ENCODE results near the gene SASH1. TPM values are rescaled to one million over a fixed set of nuclear protein-coding genes. Genes with fewer than 3 reads are reported as not detected.
"Not testable (repeated sequence)": the region's sequence is repeated elsewhere in the genome, so short reads cannot be mapped to it uniquely, and the experiment has no call there.

The SASH1 gene
- total and polyA plus RNA-seq, 5 donors, result 14.1 to 33.2 (median 29.0) TPM

GRCh38 chr6:148573922-148574321 lies 231.3 kb downstream of the SASH1 start:
- no peaks in the 10 kb centered on the region for H3K27me3 ChIP-seq (ENCODE audit: control insufficient read depth, insufficient read depth)
- no peak for DNase-seq
- WGBS, result 88% methylated on average over 5 of the region's 5 CpGs
- no peak overlapping the region for H3K27ac ChIP-seq (ENCODE audit: low read length)
- no peaks in the 10 kb centered on the region for H3K4me1 ChIP-seq (ENCODE audit: control insufficient read depth, insufficient read depth, low read length)
- no peaks in the 10 kb centered on the region for H3K9me3 ChIP-seq (ENCODE audit: control insufficient read depth, low read length)
- H3K4me3 ChIP-seq (ENCODE audit: low read length), result no peak overlapping the region
- intact Hi-C loops (cut with DNase I), result loop anchor here in 1 of 4 donors (10.0 kb wide), 1 partner anchor 401 kb away; no protein-coding TSS in a partner anchor
- no peak for ATAC-seq

DNA sequence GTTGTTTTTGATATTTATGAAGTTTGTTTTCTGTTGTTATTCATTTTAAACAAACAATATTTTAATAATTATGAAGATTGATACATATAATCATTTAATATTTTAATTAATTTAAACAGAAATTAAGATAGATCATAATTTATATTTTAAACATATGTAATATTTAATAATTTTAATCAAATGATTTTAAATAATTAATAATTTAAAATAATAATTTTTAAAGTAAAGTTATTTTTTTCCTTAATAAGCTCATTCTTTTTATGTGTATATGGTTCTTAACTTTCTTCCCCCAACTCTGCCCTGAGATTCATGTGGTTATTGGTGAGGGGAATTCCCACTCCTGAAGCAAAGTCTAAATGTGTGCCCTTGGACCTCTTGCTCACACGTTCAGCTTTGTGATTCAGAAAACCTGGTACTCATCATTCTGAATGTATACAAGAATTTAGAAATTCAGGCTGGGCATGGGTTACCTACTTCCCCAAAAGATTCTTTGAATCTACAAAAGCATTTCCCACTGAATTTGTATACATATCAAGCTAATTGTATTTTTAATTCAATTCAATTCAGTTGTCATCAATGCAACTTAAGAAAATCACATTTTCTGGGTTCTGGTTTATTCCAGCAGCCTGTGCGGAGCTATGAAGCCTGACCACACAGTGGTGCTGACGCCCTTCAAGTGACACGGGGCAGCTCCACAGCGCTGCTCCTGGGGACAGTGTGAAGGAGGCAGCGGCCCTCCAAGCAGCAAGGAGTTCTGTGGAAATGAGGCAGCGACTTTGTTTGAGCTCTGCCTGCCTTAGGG lies 235.2 kb downstream of the SASH1 start:
- DNase-seq (peak; percentile 82 to 93 (median 90)), ATAC-seq (peak; percentile 99)
- Histone ChIP-seq H3K27me3 (ENCODE audit: control insufficient read depth, insufficient read depth) (no peaks in the 10 kb centered on the region), H3K4me3 (ENCODE audit: low read length) (no peak overlapping the region), H3K9me3 (ENCODE audit: control insufficient read depth, low read length) (no peaks in the 10 kb centered on the region), H3K27ac (ENCODE audit: low read length) (no peak overlapping the region), H3K4me1 (ENCODE audit: control insufficient read depth, insufficient read depth, low read length) (no peaks in the 10 kb centered on the region)
- 9% methylated on average over 7 of the region's 7 CpGs for WGBS
- intact Hi-C loops (cut with DNase I), result loop anchor here (5.0 to 10.0 kb wide), 2 partner anchors 369 to 397 kb away; no protein-coding TSS in a partner anchor

DNA sequence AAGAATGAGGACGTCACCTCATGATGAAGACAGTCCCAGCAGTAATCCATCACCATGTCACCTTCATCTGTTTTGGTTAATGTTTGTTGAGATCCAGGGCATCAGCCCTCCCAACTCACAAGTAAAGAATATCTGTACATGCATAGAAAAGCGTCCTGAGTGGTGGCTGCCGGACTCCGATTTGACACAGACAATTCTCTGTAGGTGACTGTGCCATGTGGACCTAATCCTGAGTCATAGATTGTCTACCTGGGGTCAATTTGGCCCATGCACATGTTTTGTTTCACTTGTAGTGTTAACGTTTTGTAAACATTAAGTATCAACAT lies 235.8 kb downstream of the SASH1 start:
- H3K27me3 ChIP-seq (ENCODE audit: control insufficient read depth, insufficient read depth), result no peaks in the 10 kb centered on the region
- H3K27ac ChIP-seq (ENCODE audit: low read length), result no peak overlapping the region
- no peak overlapping the region for H3K4me3 ChIP-seq (ENCODE audit: low read length)
- H3K4me1 ChIP-seq (ENCODE audit: control insufficient read depth, insufficient read depth, low read length), result no peaks in the 10 kb centered on the region
- ATAC-seq (peak in 1 of 2 donors; percentile 40), DNase-seq (no peak)
- intact Hi-C loops (cut with DNase I), result loop anchor here (5.0 to 10.0 kb wide), 2 partner anchors 369 to 396 kb away; no protein-coding TSS in a partner anchor
- 62% methylated on average over 5 of the region's 5 CpGs for WGBS
- H3K9me3 ChIP-seq (ENCODE audit: control insufficient read depth, low read length), result no peaks in the 10 kb centered on the region

GRCh38 chr6:148578837-148579565 lies 236.4 kb downstream of the SASH1 start:
- no peaks in the 10 kb centered on the region for H3K4me1 ChIP-seq (ENCODE audit: control insufficient read depth, insufficient read depth, low read length)
- intact Hi-C loops (cut with DNase I), result loop anchor here (5.0 to 10.0 kb wide), 2 partner anchors 368 to 396 kb away; no protein-coding TSS in a partner anchor
- no peaks in the 10 kb centered on the region for H3K9me3 ChIP-seq (ENCODE audit: control insufficient read depth, low read length)
- DNase-seq (no peak), ATAC-seq (no peak)
- no peak overlapping the region for H3K27ac ChIP-seq (ENCODE audit: low read length)
- no peak overlapping the region for H3K4me3 ChIP-seq (ENCODE audit: low read length)
- no peaks in the 10 kb centered on the region for H3K27me3 ChIP-seq (ENCODE audit: control insufficient read depth, insufficient read depth)
- WGBS, result 42% methylated on average over 4 of the region's 4 CpGs

GRCh38 chr6:148580442-148580841 lies 237.8 kb downstream of the SASH1 start:
- intact Hi-C loops (cut with DNase I), result no loop called here
- H3K27me3 ChIP-seq (ENCODE audit: control insufficient read depth, insufficient read depth), result no peaks in the 10 kb centered on the region
- no peaks in the 10 kb centered on the region for H3K4me1 ChIP-seq (ENCODE audit: control insufficient read depth, insufficient read depth, low read length)
- no peaks in the 10 kb centered on the region for H3K9me3 ChIP-seq (ENCODE audit: control insufficient read depth, low read length)
- DNase-seq (no peak), ATAC-seq (no peak)
- no peak overlapping the region for H3K4me3 ChIP-seq (ENCODE audit: low read length)
- 66% methylated on average over 5 of the region's 5 CpGs for WGBS
- H3K27ac ChIP-seq (ENCODE audit: low read length), result no peak overlapping the region

DNA sequence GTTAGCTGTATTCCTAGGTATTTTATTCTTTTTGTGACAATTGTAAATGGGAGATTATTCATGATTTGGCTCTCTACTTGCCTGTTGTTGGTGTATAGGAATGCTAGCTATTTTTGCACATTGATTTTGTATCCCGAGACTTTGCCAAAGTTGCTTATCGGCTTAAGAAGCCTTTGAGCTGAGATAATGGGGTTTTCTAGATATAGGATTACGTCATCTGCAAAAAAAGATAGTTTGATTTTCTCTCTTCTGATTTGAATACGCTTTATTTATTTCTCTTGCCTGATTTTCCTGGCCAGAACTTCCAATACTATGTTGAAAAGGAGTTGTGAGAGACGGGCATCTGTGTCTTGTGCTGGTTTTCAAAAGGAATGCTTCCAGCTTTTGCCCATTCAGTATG lies 241.0 kb downstream of the SASH1 start:
- WGBS, result 52% methylated on average over 5 of the region's 5 CpGs
- Histone ChIP-seq H3K27me3 (ENCODE audit: control insufficient read depth, insufficient read depth) (no peaks in the 10 kb centered on the region), H3K9me3 (ENCODE audit: control insufficient read depth, low read length) (no peaks in the 10 kb centered on the region), H3K27ac (ENCODE audit: low read length) (no peak overlapping the region), H3K4me1 (ENCODE audit: control insufficient read depth, insufficient read depth, low read length) (no peaks in the 10 kb centered on the region), H3K4me3 (ENCODE audit: low read length) (no peak overlapping the region)
- intact Hi-C loops (cut with DNase I), result no loop called here
- DNase-seq (no peak), ATAC-seq (no peak)

- H3K9me3 ChIP-seq (ENCODE audit: control insufficient read depth, low read length); H3K27me3 ChIP-seq (ENCODE audit: control insufficient read depth, insufficient read depth); DNase-seq; ATAC-seq; intact Hi-C loops (cut with DNase I); H3K27ac ChIP-seq (ENCODE audit: low read length); H3K4me3 ChIP-seq (ENCODE audit: low read length); H3K4me1 ChIP-seq (ENCODE audit: control insufficient read depth, insufficient read depth, low read length): not testable (repeated sequence)
- 98% methylated on average over 1 of the region's 1 CpG for WGBS
These were observed 243.0 kb downstream of the SASH1 start for GRCh38 chr6:148585641-148586040.

- no peaks in the 10 kb centered on the region for H3K9me3 ChIP-seq (ENCODE audit: control insufficient read depth, low read length)
- no peak overlapping the region for H3K4me3 ChIP-seq (ENCODE audit: low read length)
- 81% methylated on average over 6 of the region's 6 CpGs for WGBS
- no peaks in the 10 kb centered on the region for H3K4me1 ChIP-seq (ENCODE audit: control insufficient read depth, insufficient read depth, low read length)
- ATAC-seq (no peak), DNase-seq (no peak)
- no peak overlapping the region for H3K27ac ChIP-seq (ENCODE audit: low read length)
- H3K27me3 ChIP-seq (ENCODE audit: control insufficient read depth, insufficient read depth), result no peaks in the 10 kb centered on the region
- intact Hi-C loops (cut with DNase I), result no loop called here
These were observed 248.2 kb downstream of the SASH1 start for GRCh38 chr6:148590883-148591282.

- ATAC-seq (no peak), DNase-seq (no peak)
- Histone ChIP-seq H3K27me3 (ENCODE audit: control insufficient read depth, insufficient read depth) (no peaks in the 10 kb centered on the region), H3K27ac (ENCODE audit: low read length) (no peak overlapping the region), H3K4me1 (ENCODE audit: control insufficient read depth, insufficient read depth, low read length) (no peaks in the 10 kb centered on the region), H3K9me3 (ENCODE audit: control insufficient read depth, low read length) (no peaks in the 10 kb centered on the region), H3K4me3 (ENCODE audit: low read length) (no peak overlapping the region)
- intact Hi-C loops (cut with DNase I), result no loop called here
These were observed 249.0 kb downstream of the SASH1 start for GRCh38 chr6:148591656-148592055.

GRCh38 chr6:148593130-148593812 lies 250.6 kb downstream of the SASH1 start:
- Histone ChIP-seq H3K4me1 (ENCODE audit: control insufficient read depth, insufficient read depth, low read length) (peaks cover 1% of the 10 kb centered on the region), H3K27ac (ENCODE audit: low read length) (peak overlapping the region; percentile 71), H3K4me3 (ENCODE audit: low read length) (no peak overlapping the region), H3K27me3 (ENCODE audit: control insufficient read depth, insufficient read depth) (no peaks in the 10 kb centered on the region), H3K9me3 (ENCODE audit: control insufficient read depth, low read length) (no peaks in the 10 kb centered on the region)
- intact Hi-C loops (cut with DNase I), result no loop called here
- DNase-seq, result peak in 1 of 3 donors; percentile 33
- 59% methylated on average over 16 of the region's 16 CpGs for WGBS
- peak; percentile 81 to 91 for ATAC-seq

DNA sequence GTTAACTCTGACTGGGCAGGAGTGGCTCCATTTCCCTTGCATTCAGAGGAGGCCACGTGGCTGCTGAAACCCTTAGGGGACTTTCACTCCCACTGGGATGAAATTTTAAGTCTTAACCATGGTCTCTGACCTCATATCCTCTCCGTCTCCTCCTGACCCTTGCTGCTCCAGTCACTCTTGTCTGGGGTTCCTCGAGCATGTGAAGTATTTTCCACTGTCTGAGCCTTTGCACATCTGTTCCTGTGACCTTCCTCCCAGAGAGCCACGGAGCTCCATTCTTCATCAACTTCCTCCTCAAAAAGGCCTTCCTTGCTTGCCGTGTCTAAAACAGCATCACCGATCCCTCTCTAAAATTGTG lies 251.2 kb downstream of the SASH1 start:
- no peak overlapping the region for H3K4me3 ChIP-seq (ENCODE audit: low read length)

More for the DNA sequence above, 251.2 kb downstream of the SASH1 start:
- DNase-seq (no peak), ATAC-seq (peak; percentile 7 to 69)
- WGBS, result 52% methylated on average over 6 of the region's 6 CpGs
- peaks cover 1% of the 10 kb centered on the region for H3K4me1 ChIP-seq (ENCODE audit: control insufficient read depth, insufficient read depth, low read length)
- H3K9me3 ChIP-seq (ENCODE audit: control insufficient read depth, low read length), result no peaks in the 10 kb centered on the region
- peak overlapping the region; percentile 71 for H3K27ac ChIP-seq (ENCODE audit: low read length)
- intact Hi-C loops (cut with DNase I), result no loop called here
- no peaks in the 10 kb centered on the region for H3K27me3 ChIP-seq (ENCODE audit: control insufficient read depth, insufficient read depth)
